CD4-positive, alpha-beta T cell treated with Interleukin-4 for 4 hours (primary cell): ENCODE results near the gene MCF2L.
A peak's percentile ranks its signal among the peaks of the same experiment; 100 is the strongest.

Experiments
- DNase-seq: peaks from one replicate; pipeline ENCODE4 v3.0.0-alpha.2; 2020

Gene MCF2L

DNA sequence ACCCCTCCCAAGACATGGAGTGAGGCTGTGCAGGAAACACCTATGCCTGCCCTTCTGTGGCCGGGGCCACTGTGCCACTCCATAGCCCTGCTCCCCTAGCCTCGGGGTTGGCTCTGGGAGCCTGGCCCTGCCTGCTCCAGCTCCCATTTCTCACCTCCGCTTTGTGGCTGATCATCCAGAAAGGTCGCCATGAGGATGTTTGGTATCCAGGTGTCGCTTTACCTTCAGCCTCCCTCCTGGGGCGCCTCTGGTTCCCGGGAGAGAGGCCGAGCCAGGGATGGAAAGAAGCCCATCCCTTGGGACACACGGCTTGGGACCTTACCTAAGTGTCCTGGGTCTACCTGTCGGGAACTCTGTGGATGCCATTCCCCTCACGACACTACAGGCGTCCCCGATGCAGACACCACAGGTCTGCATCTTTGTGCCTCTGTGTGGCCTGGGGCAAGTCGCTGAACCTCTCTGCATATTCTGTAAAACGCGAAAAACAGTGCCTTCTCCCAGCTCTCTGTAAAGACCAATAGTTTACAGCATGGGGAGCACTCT lies 3.4 kb upstream of the MCF2L start:
- DNase-seq: no peak

DNA sequence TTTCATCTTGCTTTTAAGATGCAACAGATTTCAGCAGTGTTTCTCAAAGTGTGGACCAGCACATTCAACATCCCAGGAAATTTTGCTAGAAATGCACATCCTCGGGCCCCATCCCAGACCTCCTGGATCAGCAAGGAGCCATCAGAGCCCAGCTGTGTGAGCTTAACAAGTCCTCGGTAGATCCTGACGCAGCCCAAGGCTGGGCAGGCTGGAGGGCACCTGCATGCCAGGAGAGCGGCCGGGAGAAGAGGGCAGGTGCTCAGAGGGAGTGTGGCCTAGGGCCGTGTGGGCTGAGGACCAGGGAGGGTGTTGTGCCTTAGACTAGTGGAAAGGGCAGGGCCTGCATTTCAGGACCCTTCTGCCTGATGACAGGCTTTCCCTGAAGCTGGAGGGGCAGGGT lies 2.2 kb upstream of the MCF2L start:
- no peak for DNase-seq

GRCh38 chr13:112967686-112968379 lies 1.2 kb upstream of the MCF2L start:
- no peak for DNase-seq

GRCh38 chr13:112968380-112968909 lies 569 bp upstream of the MCF2L start:
- peak; percentile 11 for DNase-seq

DNA sequence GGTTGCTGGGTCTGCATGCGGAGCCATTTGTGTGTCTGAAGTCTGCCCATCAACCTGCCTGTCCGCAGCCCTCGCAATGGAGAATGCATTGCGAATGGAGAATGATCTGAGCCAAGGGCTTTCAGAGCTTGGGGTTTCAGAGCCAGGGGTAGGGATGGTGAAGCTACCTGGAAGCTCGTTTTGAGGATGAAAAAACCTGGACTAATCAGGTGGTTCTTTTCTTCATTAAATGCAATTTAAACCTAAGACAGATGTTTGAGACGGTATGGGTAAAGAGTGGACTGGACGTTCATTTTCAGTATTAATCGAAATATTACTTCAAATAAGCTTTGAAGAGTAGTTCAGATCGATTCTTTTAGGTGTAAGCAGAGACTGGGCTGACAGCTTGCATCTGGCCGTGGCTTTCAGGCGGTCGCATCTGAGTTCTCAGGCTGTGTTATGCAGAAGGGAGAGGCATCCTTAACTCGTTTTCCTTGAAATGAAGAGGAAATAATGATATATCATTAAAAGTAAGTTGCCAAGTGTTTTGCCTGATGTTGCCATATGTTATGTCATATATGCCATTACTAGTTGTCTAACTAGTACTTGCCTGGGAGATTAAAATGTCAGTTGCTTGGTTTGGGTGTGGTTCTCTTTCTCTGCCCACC lies 801 bp downstream of the MCF2L start:
- DNase-seq: no peak

DNA sequence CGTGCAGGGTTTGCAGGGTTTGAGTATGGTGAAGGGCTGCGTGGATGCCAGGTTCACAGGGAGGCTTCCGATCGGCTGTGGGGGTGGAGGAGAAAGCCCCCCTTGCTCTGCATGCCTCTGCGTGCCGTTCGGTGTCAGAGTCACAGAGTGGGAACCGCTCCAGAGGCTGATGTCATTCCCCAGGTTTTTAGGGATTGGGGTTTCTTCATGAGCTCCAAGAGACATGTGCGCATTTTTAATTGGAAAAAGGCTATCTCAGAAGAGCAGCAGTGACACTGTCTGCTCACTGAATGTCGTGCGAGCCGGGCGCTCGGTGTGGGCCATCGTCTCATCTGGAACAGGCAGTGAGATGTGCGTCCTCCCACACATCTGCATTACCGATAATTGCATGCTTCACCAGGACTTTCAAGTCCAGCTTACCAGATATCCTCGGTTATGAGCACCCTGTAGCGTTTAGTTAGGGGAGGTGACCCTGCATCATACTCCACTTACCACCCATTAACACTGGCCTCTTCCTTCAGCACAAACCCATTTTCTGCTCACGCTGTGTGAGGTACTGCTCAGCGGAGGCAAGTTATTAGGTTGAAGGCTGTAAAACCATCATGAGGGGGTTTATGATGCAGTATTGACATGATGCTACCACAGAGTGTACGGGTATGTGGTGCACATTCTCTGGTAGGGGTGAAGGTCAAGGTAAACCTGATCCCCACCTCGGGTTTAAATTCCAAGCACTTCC lies 1.7 kb downstream of the MCF2L start:
- DNase-seq: no peak

DNA sequence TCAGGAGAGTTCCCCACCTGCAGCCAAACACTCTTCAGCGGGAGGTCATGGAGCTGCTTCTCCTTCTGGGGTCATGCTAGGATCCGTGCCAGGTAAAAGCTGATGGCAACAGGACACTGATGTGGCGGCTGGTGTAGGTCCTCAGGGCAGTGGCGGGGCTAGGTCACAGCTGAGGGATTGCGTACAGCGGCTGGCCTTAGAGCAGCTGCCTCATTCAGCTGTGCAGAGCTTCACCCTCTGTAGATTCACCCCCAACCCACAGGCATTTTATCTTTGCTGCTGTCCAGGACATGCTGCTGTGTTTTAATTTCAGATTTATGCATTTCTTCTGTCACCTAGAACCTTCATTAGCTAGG lies 2.3 kb downstream of the MCF2L start:
- DNase-seq: no peak

DNA sequence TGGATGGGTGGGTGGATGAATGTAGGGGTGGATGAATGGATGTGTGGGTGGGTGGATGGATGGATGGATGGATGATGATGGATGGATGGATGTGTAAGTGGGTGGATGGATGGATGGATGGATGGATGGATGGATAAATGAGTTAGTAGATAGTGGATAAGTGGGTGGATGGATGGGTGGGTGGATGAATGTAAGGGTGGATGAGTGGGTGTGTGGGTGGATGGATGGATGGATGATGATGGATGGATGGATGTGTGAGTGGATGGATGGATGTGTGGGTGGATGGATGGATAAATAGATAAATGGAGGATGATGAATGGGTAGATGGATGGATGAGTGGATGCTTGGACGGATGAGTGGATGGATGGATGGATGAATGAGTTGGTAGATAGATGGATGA lies 3.2 kb downstream of the MCF2L start:
- no peak for DNase-seq

DNA sequence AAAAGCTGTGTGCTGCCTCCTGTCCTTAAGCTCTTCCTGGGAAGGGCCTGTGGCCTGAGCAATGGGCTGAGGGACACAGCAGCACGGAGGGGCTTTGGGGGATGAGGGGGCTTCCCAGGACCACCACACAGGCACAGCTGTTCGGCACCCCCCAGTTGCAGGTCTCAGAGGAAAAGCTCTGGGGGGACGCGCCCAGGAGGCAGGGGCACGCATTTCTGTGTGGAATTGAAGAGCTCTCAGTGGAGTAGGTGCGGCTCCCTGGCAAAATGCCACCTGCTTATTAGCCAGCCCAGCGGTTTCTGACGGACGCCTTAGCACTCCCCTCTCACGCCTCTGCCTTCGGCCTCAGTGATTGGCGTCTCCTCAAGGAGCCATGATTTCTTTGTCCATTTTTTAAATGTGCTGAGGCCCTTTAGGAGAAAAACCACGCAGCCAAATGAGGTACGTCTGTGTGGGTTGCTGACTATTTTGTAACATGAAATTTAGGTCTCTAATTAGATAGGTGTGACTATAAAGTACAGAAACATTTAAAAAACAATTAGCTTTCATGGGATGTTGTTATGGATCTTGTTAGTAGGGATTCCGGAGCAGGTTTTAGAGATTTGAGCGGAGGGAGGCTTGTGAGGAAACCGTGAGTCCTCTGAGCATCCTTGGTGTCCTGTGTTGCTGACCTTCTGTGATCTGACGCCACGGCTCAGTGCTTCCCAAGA lies 4.0 kb downstream of the MCF2L start:
- no peak for DNase-seq

DNA sequence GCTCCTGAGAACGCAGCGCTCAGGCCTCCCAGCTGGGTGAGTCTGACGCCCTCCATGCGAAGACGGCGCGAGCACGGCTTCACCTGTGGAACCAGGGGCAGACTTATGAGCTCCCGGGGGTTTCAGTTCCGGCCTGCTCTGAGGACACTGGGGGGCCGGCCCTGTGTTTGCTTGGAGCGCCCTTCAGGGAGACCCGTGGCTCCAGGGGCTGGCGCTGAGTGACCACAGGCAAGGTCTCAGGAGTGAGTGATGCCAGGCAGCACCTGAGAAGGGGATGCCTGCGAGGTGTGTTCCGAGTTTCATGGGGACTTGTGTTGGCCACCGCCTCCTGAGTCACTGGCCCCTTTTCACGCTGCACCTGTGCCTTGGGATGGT lies 4.5 kb downstream of the MCF2L start:
- DNase-seq: no peak

DNA sequence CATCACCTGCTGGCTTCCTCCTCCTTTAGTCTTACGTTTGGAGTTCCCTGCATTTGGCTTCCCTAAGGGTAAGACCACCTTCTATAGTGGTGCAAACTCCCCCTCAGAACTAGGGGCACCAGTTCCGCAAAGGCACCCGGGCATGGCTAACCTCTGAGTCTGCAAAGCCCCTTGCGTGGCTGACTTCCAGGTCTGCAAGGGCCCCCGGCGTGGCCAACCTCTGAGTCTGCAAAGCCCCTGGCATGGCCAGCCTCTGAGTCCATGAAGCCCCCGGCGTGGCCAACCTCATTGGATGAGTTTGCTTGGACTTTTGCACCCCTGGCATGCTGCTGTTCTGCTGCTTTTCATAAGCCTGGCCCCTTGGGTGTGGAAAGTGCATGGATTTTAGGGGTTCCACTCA lies 5.1 kb downstream of the MCF2L start:
- DNase-seq: no peak

DNA sequence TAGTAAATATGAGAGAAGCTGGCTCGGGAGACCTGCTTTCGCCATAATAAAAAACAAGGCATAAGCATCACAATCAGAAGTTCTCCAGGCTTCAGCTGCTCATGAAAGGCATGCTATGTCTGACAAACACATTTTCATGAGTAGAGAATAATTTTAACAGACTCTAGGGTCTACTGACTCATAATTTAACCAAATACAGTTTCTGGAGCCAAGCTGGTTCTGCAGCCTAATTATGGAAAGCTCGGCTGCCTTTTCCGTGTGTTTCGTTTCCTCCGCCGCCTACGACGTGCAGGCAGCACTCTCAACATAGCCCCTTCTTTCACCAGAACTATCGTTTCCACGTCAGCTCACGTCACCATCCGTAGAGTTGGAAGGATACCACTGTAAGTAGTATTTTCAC lies 5.7 kb downstream of the MCF2L start:
- DNase-seq: no peak

- no peak for DNase-seq
Measured at GRCh38 chr13:112975401-112975939, 6.5 kb downstream of the MCF2L start.

DNA sequence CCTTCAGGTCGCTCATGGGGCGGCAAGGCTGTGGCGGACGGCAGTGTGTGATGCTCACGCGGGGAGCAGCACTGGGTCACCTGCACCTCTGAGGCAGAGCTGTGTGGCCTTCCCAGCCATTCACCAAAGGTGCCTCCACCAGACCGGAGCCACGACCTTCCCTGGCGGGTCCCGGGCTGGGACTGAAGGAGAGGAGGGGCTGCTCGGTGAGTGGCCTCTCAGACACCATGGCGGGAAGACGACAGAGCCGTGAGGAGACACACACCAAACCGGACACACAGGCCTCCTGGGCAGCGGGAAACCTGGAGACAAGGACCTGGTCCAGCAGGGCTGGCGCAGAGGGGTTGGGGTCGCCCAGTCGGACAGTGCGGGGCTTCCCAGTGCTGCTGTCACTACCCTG lies 7.5 kb downstream of the MCF2L start:
- no peak for DNase-seq

DNA sequence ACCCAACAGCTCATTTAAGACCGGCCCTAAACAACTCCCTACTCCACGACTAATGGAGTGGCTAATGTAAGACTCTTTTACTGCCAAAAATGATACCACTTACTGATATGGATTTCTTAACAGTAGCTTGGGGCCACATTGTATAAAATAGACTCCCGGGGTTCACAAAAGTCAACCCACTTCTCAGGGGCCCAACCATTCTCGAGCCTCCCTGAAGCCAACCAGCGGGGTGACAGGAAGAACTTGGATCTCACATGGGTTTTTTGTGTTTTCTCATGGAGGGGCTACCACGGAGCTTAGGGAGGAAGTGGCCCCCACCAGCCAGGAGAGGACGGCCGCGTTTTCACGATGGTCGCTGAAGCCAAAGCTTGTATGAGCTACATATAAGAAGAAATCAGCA lies 8.1 kb downstream of the MCF2L start:
- no peak for DNase-seq

DNA sequence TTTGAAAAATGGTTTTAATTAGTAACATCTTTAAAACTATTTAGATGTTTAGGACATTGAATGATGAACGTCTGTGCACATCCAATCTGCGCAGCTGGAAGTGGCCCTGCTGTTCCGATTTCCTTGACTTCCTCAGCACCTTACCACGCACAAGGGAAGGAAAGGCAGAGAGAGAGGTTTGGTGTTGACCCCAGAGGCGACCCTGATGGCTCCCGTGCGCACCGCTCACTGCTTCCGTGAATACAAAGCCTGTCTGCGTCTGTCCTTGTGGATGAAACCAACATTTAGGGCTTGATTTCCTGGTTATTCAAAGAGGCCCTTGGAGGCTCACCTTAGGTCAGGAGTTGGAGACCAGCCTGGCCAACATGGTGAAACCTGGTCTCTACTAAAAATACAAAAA lies 8.5 kb downstream of the MCF2L start:
- DNase-seq: no peak

DNA sequence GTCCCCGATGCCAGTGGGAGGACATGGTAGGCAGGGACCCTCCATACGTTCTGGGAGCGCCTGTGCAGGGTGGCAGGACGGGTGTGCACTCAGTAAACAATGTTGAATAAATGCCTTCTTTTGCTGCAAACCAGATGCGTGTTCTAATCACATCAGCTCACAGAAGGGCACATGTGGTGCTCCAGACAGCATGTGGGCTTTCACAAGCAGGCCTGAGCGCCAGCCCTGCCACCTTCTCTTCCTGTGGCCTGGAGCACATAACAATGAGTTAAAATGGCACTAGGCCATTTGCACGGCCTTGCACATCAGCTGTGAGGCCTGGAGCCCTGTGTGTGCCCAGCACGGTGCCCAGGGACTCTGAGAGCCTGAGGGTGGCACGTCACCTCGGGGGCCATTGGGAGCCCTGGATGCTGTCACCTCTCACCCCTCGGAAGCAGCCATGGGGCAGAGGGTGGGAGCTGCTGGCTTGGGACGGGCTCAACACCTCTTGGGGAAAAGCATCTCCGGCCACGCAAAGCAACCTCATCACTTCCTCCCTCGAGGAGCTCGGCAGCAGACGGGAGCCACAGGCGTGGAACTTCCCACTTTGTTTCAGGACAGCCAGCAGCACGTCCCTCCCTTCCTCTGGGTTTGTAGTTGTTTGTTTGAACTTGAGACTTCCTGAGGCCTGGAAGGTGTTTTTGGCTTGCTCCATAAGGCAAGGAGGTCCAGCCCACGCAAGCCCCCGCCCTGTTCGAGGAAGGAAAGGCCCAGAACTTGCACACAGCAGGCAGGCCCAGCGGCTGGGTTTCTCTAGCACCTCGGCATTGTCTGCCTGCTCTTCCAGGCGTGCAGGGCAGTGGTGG lies 9.8 kb downstream of the MCF2L start:
- DNase-seq: no peak

- no peak for DNase-seq
Measured at GRCh38 chr13:112979406-112979902, 10.4 kb downstream of the MCF2L start.

- DNase-seq: no peak
Measured at GRCh38 chr13:112980434-112980833, 11.4 kb downstream of the MCF2L start.

- DNase-seq: no peak
Measured at GRCh38 chr13:112981451-112981850, 12.4 kb downstream of the MCF2L start.

GRCh38 chr13:112982281-112983041 lies 13.4 kb downstream of the MCF2L start:
- no peak for DNase-seq
